OCI-M2 (cell line): Measurements from ENCODE around the gene RFTN2.
"Not testable (repeated sequence)": the region's sequence is repeated elsewhere in the genome, so short reads cannot be mapped to it uniquely, and the experiment has no call there.

Experiments
- DNase-seq: peaks from one replicate; lab custom pipeline; 2025; ENCODE audit not compliant: unreplicated experiment; lab: John Stamatoyannopoulos, UW

Gene RFTN2

GRCh38 chr2:197675246-197675645 lies at the start of gene RFTN2:
Gene RFTN2, minus strand, starts transcription at chr2:197675587. Its CDS starts 129 bp downstream, at chr2:197675458.
- no peak for DNase-seq

DNA sequence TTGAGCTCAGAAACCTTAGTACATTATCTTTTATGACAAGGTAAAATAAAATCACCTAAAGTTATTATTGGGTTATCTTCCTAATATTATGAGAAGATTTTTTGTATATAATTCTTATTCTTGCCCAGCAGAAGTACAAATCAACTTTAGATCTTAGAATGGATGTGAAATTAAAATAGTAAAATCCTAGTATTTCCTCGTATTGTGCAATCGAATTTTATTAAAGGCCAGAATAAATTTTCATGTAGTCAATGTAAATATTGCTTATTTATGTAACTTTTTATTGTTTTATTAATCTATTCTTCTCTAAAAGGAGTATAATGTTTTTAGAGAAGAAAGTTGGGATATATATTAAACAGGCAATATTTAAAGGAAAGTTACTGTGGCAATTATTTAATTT lies 42.5 kb upstream of the RFTN2 start:
- DNase-seq: no peak

- DNase-seq: no peak
These were observed 37.9 kb upstream of the RFTN2 start for GRCh38 chr2:197713271-197713670.

DNA sequence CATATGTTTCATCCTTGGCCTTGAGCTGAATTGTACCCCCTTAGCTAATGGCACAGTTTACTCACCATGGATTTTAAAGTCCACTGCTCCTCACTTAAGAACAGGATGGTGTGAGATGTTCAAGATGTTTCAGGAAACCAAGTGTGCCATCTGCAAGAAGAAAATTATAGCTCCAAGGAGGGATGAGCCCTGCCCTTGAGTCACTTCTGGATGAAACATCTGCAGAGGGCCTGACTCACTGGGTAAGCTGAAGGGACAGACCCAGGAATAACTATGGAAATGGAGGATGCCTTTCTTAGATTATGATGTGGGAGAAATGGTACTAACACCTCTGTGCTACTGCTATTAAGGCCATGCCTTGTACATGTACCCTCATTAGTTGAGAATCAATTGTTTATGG lies 36.2 kb upstream of the RFTN2 start:
- no peak for DNase-seq

- DNase-seq: no peak
These were observed 35.1 kb upstream of the RFTN2 start for GRCh38 chr2:197710424-197711042.

- not testable (repeated sequence) for DNase-seq
These were observed 33.8 kb upstream of the RFTN2 start for GRCh38 chr2:197709140-197709539.

DNA sequence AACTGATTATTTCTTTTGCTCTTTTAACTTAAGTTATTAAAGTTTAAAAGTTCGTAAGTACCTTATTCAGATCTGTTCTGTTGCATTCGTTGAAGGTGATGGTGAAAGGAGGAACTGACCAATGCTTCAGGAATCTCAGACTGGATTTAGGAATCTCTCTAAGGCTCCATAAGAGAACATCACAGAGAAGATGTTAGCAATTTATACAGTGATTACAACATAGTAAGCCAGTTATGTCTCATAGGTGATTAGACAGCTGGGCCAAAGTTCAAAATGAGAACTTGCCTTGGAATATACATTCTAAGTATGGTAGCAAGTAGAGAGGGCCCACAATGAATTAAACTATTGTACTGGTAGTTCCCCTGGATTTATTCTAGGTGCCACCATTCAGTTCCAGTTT lies 32.9 kb upstream of the RFTN2 start:
- DNase-seq: no peak

GRCh38 chr2:197707316-197708213 lies 32.2 kb upstream of the RFTN2 start:
- no peak for DNase-seq

- no peak for DNase-seq
These were observed 31.4 kb upstream of the RFTN2 start for GRCh38 chr2:197706839-197707207.

DNA sequence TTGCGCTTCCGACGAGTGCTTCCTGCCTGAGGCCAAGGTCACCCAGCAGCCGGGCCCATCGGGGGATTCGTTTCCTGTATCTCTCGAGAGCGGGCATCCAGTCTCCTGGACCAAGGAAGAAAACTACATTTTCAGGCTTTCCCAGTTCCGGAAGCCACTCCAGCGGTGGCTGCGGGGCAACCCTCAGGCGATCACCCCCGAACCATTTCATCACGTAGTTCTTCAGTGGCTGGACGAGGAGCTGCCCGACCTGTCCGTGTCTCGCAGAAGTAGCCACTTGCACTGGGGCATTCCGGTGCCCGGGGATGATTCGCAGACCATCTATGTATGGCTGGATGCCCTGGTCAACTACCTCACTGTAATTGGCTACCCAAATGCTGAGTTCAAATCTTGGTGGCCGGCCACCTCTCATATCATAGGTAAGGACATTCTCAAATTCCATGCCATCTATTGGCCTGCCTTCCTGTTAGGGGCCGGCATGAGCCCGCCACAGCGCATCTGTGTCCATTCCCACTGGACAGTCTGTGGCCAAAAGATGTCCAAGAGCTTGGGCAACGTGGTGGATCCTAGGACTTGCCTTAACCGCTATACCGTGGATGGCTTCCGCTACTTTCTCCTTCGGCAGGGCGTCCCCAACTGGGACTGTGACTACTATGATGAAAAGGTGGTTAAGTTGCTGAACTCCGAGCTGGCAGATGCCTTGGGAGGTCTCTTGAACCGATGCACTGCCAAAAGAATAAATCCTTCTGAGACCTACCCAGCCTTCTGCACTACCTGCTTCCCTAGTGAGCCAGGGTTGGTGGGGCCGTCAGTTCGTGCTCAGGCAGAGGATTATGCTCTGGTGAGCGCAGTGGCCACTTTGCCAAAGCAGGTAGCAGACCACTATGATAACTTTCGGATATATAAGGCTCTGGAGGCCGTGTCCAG lies 30.8 kb upstream of the RFTN2 start:
- no peak for DNase-seq

DNA sequence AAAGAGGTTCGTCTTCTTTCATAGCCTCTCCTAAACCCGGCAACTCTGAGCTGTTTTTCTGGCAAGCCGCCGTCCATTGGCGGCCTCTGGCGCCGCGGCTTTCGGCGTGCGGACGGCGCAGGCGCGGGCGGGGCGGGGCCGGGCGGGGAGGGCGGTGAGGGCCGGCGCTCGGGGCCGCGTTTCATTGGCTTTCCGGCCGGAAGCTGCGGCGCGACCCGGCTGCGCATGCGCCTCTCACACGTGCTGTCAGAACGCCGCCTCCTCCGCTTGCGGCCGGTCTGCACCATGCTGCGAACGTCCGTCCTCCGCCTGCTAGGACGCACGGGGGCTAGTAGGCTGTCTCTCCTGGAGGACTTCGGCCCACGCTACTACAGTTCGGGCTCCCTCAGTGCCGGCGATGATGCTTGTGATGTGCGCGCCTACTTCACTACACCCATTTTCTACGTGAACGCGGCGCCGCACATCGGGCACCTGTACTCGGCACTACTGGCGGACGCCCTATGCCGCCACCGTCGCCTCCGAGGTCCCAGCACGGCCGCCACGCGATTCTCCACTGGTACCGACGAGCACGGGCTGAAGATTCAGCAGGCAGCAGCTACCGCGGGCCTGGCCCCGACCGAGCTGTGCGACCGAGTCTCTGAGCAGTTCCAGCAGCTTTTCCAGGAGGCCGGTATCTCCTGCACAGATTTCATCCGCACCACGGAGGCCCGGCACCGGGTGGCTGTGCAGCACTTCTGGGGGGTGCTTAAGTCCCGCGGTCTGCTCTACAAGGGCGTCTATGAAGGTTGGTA lies 29.9 kb upstream of the RFTN2 start, which contains the start of gene MARS2:
MARS2 (plus strand) TSS at position 249 of the 791 bp plus-strand sequence; CDS start at position 286, 37 bp downstream.
- DNase-seq: peak; percentile 78

GRCh38 chr2:197704434-197705120 lies 29.2 kb upstream of the RFTN2 start:
- peak; percentile 78 for DNase-seq

GRCh38 chr2:197700960-197701359 lies 25.6 kb upstream of the RFTN2 start:
- no peak for DNase-seq

DNA sequence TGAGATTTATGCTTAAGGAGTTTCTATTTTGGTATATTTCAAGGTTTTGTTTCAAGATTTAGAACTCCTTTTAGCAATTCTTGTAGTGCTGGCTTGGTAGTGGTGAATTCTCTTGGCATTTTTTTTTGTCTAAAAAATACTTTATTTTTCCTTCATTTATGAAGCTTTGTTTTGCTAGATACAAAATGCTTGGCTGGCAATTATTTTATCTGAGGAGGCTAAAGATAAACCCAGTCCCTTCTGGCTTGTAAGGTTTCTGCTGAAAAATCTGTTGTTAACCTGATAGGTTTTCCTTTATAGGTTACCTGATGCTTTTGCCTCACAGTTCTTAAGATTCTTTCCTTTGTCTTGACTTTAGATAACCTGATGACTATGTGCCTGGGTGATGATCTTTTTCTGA lies 24.3 kb upstream of the RFTN2 start:
- not testable (repeated sequence) for DNase-seq

- DNase-seq: not testable (repeated sequence)
These were observed 21.2 kb upstream of the RFTN2 start for GRCh38 chr2:197696571-197696970.

- not testable (repeated sequence) for DNase-seq
These were observed 20.6 kb upstream of the RFTN2 start for GRCh38 chr2:197695971-197696370.

GRCh38 chr2:197695206-197695605 lies 19.8 kb upstream of the RFTN2 start:
- not testable (repeated sequence) for DNase-seq

- DNase-seq: no peak
These were observed 2.1 kb upstream of the RFTN2 start for GRCh38 chr2:197677483-197677882.

- no peak for DNase-seq
These were observed 1.7 kb upstream of the RFTN2 start for GRCh38 chr2:197677056-197677455.

DNA sequence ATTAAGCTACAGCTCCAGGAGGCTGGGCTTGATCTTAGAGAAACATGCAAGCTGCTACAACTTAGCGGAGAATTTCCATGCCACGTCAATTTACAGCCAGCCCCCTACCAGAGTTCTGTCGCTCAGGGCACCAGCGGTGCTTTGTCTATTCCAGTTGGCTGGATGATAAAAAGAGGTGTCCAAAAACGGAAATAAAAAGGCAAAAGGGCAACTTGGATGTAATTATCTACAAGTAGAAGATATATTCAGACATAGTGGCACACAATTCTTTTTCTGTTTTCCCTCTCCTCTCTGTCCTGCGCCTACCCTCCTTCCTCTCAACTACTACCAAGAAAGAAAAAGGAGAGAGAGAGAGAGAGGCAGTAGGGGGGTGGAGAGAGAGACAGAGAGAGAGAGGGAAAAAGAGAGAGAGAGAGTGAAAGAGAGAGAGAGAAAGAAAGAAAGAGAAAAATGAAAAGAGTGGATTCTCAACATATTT lies 363 bp upstream of the RFTN2 start:
- DNase-seq: no peak
